DOHH2 (cell line): ENCODE results near the gene PLA2G4F.

Source experiments
- H3F3A ChIP-seq: fragments of 200-600 bp; sonication (generic), shearing (Covaris generic); 2 replicates; pipeline ENCODE4 v1.6.0; 2016; ENCODE audit warnings: antibody characterized with exemption, mild to moderate bottlenecking; ENCODE audit not compliant: control insufficient read depth, insufficient read depth
- H3K27ac ChIP-seq: fragments of 200-600 bp; sonication (generic); 2 replicates; pipeline ENCODE4 v1.5.1; 2014; ENCODE audit warnings: low read depth, mild to moderate bottlenecking, low read length, moderate library complexity
- H3K27me3 ChIP-seq: fragments of 200-600 bp; sonication (generic); 2 replicates; pipeline ENCODE4 v1.6.1; 2014; ENCODE audit warnings: mild to moderate bottlenecking, low read length, mixed read lengths; ENCODE audit not compliant: control insufficient read depth
- H3K36me3 ChIP-seq: fragments of 200-600 bp; sonication (generic); 2 replicates; pipeline ENCODE4 v1.6.1; 2014; ENCODE audit warnings: mild to moderate bottlenecking, low read length, moderate library complexity, mixed read lengths; ENCODE audit not compliant: control insufficient read depth
- H3K4me1 ChIP-seq: fragments of 200-600 bp; sonication (generic); 2 replicates; pipeline ENCODE4 v1.6.1; 2014; ENCODE audit warnings: mild to moderate bottlenecking, low read length, mixed read lengths; ENCODE audit not compliant: control insufficient read depth
- H3K4me2 ChIP-seq: fragments of 200-600 bp; sonication (generic); 2 replicates; pipeline ENCODE4 v1.6.0; 2014; ENCODE audit warnings: mild to moderate bottlenecking, low read length, moderate library complexity
- H3K4me3 ChIP-seq: fragments of 200-600 bp; sonication (generic); 2 replicates; pipeline ENCODE4 v1.5.1; 2014; ENCODE audit warnings: mild to moderate bottlenecking, low read length, mixed read lengths
- H3K79me2 ChIP-seq: fragments of 200-600 bp; sonication (generic); 2 replicates; pipeline ENCODE4 v1.6.1; 2014; ENCODE audit warnings: mild to moderate bottlenecking, low read length, mixed read lengths; ENCODE audit not compliant: control insufficient read depth
- H3K9me2 ChIP-seq: fragments of 200-600 bp; sonication (generic); replicated peaks from 2 replicates; pipeline ENCODE4 v1.6.1; 2014; ENCODE audit warnings: mild to moderate bottlenecking, low read length, mixed read lengths; ENCODE audit not compliant: control insufficient read depth
- H3K9me3 ChIP-seq: fragments of 200-600 bp; sonication (generic); 2 replicates; pipeline ENCODE4 v1.6.1; 2014; ENCODE audit warnings: antibody characterized with exemption, low read length, mixed read lengths; ENCODE audit not compliant: control insufficient read depth, insufficient read depth
- H4K20me1 ChIP-seq: fragments of 200-600 bp; sonication (generic); 2 replicates; pipeline ENCODE4 v1.6.0; 2014; ENCODE audit warnings: low read depth, mild to moderate bottlenecking, antibody characterized with exemption, low read length, moderate library complexity; ENCODE audit not compliant: control insufficient read depth, insufficient read depth
- EZH2phosphoT487 ChIP-seq: fragments of 200-600 bp; sonication (generic); IDR thresholded peaks from 2 replicates; pipeline ENCODE4 v1.6.1; 2017; ENCODE audit warnings: borderline replicate concordance, mild to moderate bottlenecking, antibody characterized with exemption, low read length, moderate library complexity, mixed read lengths
- TF ChIP-seq, protein P1 (sequence below): fragments of 200-600 bp; sonication (generic); IDR thresholded peaks from one replicate; pipeline ENCODE4 v1.5.1; 2014; ENCODE audit warnings: antibody characterized with exemption, mild to moderate bottlenecking, low read depth, low read length; ENCODE audit not compliant: poor library complexity, severe bottlenecking

PLA2G4F gene

DNA sequence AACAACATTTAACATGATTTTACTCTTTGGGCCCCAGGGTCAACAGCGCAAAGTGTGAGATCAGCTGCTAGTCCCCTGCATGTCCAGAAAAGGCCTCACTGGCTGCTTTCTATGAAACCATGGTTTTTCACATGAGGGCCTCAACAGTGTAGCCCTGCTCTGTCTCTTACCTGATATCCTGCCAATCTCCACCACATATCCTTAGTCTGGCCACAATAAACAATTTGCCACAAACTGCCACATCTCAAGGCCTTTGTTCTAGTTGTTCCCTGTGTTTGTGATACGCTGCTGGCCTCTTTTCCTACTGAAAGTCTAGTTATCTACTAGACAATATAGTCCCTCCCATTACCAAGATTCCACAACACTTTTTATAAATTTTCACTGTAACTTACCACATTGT lies 33.9 kb upstream of the PLA2G4F start:
- Histone ChIP-seq H3K9me3 (no peaks in the 10 kb centered on the region), H3K4me2 (no peak overlapping the region), H4K20me1 (no peaks in the 10 kb centered on the region; the same call in 1 of the 2 replicates), H3K4me3 (no peak overlapping the region), H3K36me3 (peaks cover 55% of the 10 kb centered on the region), H3K9me2 (no peaks in the 10 kb centered on the region), H3K4me1 (no peaks in the 10 kb centered on the region), H3K27ac (no peak overlapping the region), H3F3A (no peaks in the 10 kb centered on the region), H3K79me2 (peaks cover 8% of the 10 kb centered on the region; the same call in 1 of the 2 replicates), H3K27me3 (no peaks in the 10 kb centered on the region)
- TF ChIP-seq, protein P1, sequence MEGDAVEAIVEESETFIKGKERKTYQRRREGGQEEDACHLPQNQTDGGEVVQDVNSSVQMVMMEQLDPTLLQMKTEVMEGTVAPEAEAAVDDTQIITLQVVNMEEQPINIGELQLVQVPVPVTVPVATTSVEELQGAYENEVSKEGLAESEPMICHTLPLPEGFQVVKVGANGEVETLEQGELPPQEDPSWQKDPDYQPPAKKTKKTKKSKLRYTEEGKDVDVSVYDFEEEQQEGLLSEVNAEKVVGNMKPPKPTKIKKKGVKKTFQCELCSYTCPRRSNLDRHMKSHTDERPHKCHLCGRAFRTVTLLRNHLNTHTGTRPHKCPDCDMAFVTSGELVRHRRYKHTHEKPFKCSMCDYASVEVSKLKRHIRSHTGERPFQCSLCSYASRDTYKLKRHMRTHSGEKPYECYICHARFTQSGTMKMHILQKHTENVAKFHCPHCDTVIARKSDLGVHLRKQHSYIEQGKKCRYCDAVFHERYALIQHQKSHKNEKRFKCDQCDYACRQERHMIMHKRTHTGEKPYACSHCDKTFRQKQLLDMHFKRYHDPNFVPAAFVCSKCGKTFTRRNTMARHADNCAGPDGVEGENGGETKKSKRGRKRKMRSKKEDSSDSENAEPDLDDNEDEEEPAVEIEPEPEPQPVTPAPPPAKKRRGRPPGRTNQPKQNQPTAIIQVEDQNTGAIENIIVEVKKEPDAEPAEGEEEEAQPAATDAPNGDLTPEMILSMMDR: no peak
- TF ChIP-seq EZH2phosphoT487: no peak

DNA sequence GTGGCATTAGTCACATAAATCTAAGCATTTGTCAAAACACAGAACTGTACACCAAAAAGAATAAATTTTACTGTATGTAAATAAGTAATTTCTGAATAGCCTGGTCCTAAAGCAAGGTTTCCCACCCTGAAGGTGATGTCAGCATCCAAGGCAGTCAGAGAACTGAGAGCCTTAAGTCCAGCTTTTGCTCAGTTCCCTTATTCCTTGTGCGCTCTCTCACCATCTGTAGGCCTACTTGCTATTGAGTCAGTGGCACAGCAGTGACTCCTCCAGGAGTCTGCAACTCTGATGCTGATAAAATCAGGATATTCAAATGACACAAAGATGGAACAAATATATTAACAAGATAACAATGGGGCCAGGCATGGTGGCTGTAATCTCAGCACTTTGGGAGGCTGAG lies 29.4 kb upstream of the PLA2G4F start:
- Histone ChIP-seq H3K9me3 (no peaks in the 10 kb centered on the region), H3F3A (no peaks in the 10 kb centered on the region), H3K79me2 (no peaks in the 10 kb centered on the region), H3K4me3 (no peak overlapping the region), H3K27ac (no peak overlapping the region), H4K20me1 (no peaks in the 10 kb centered on the region; the same call in 1 of the 2 replicates), H3K4me1 (peaks cover 5% of the 10 kb centered on the region), H3K4me2 (no peak overlapping the region), H3K9me2 (no peaks in the 10 kb centered on the region), H3K36me3 (peaks cover 75% of the 10 kb centered on the region), H3K27me3 (no peaks in the 10 kb centered on the region)
- no peak for TF ChIP-seq EZH2phosphoT487
- TF ChIP-seq, protein P1: no peak

DNA sequence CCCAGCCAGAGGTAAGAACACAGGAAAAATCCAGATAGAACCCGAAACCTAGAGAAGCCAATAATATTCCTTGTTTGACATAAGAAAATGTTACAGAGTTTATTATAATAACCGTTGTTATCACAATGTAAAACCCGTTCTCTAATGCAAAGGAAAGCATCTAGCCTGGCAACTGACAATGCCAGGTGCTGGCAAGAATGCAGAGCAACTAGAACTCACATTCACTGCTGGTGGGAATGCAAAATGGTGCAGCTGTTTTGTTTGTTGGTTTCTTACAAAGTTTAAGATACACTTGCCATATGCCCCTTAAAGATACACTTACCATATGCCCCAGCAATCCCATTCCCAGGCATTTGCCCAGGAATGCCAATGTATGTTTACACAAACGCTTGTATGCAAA lies 28.3 kb upstream of the PLA2G4F start:
- Histone ChIP-seq H3F3A (no peaks in the 10 kb centered on the region), H3K27ac (no peak overlapping the region), H3K36me3 (peaks cover 72% of the 10 kb centered on the region), H3K79me2 (no peaks in the 10 kb centered on the region), H3K4me3 (no peak overlapping the region), H3K9me2 (no peaks in the 10 kb centered on the region), H3K4me2 (no peak overlapping the region), H4K20me1 (no peaks in the 10 kb centered on the region; the same call in 1 of the 2 replicates), H3K4me1 (peaks cover 5% of the 10 kb centered on the region), H3K9me3 (no peaks in the 10 kb centered on the region), H3K27me3 (no peaks in the 10 kb centered on the region)
- TF ChIP-seq EZH2phosphoT487: no peak
- TF ChIP-seq, protein P1: no peak
